ENCODE measurements around the gene SMIM28.
"Not testable (repeated sequence)": the region's sequence is repeated elsewhere in the genome, so short reads cannot be mapped to it uniquely, and the experiment has no call there.

SMIM28 gene

GRCh38 chr6:138424004-138424904 lies 46.5 kb downstream of the SMIM28 start:
- Histone ChIP-seq H3K4me1 (no peaks in the 10 kb centered on the region), H3K36me3 (peaks cover 0 to 14% (median 4%) of the 10 kb centered on the region in 3 donors), H3K4me3 (no peak overlapping the region), H3K27ac (no peak overlapping the region), H3K27me3 (no peaks in the 10 kb centered on the region), H3K9me3 (no peaks in the 10 kb centered on the region)
- TF ChIP-seq CTCF (IDR thresholded peaks at IDR 0.05): no peak
- intact Hi-C loops (cut with DNase I; ENCODE audit: low total_unique reads): no loop called here
- DNase-seq: no peak

GRCh38 chr6:138425256-138425655 lies 47.6 kb downstream of the SMIM28 start:
- H3K27ac ChIP-seq, H3K4me1 ChIP-seq, H3K36me3 ChIP-seq, H3K4me3 ChIP-seq, DNase-seq, H3K27me3 ChIP-seq, H3K9me3 ChIP-seq: not testable (repeated sequence)
- intact Hi-C loops (cut with DNase I; ENCODE audit: low total_unique reads): loop anchor here (5.0 kb wide), 1 partner anchor 92 kb away; no protein-coding TSS in a partner anchor

- no peaks in the 10 kb centered on the region for H3K4me1 ChIP-seq
- intact Hi-C loops (cut with DNase I; ENCODE audit: low total_unique reads): loop anchor here (5.0 kb wide), 1 partner anchor 91 kb away; no protein-coding TSS in a partner anchor
- H3K27me3 ChIP-seq: no peaks in the 10 kb centered on the region
- H3K4me3 ChIP-seq: no peak overlapping the region
- no peaks in the 10 kb centered on the region for H3K9me3 ChIP-seq
- H3K36me3 ChIP-seq: peaks cover 0 to 10% (median 4%) of the 10 kb centered on the region in 3 donors
- TF ChIP-seq CTCF (IDR thresholded peaks at IDR 0.05): no peak
- no peak overlapping the region for H3K27ac ChIP-seq
- no peak for DNase-seq
Measured at GRCh38 chr6:138426500-138427123, 48.9 kb downstream of the SMIM28 start.

GRCh38 chr6:138427701-138428100 lies 50.0 kb downstream of the SMIM28 start:
- no peak overlapping the region for H3K27ac ChIP-seq
- H3K4me3 ChIP-seq: no peak overlapping the region
- H3K4me1 ChIP-seq: no peaks in the 10 kb centered on the region
- DNase-seq: no peak
- intact Hi-C loops (cut with DNase I; ENCODE audit: low total_unique reads): loop anchor here (5.0 kb wide), 1 partner anchor 90 kb away; no protein-coding TSS in a partner anchor
- H3K27me3 ChIP-seq: no peaks in the 10 kb centered on the region
- H3K36me3 ChIP-seq: peaks cover 0 to 16% (median 4%) of the 10 kb centered on the region in 3 donors
- no peak for TF ChIP-seq CTCF (IDR thresholded peaks at IDR 0.05)
- H3K9me3 ChIP-seq: no peaks in the 10 kb centered on the region

- Histone ChIP-seq H3K4me1 (no peaks in the 10 kb centered on the region), H3K27me3 (no peaks in the 10 kb centered on the region), H3K9me3 (no peaks in the 10 kb centered on the region), H3K36me3 (peaks cover 0 to 12% (median 8%) of the 10 kb centered on the region in 3 donors), H3K4me3 (no peak overlapping the region), H3K27ac (no peak overlapping the region)
- TF ChIP-seq CTCF (IDR thresholded peaks at IDR 0.05): peak; percentile 46 to 51
- intact Hi-C loops (cut with DNase I; ENCODE audit: low total_unique reads): loop anchor here (5.0 kb wide), 1 partner anchor 88 kb away; no protein-coding TSS in a partner anchor
- DNase-seq: no peak
Measured at GRCh38 chr6:138428944-138429598, 51.4 kb downstream of the SMIM28 start.
